OCI-LY3 (cell line): ENCODE results near the gene GPD2.

Experiments
- H2AFZ ChIP-seq: fragments of 200-600, 300-600 bp; shearing (Covaris generic); 2 replicates; pipeline ENCODE4 v1.6.0; 2014; ENCODE audit warnings: antibody characterized with exemption, low read depth, low read length
- H3K27ac ChIP-seq: fragments of 200-600, 300-600 bp; sonication (generic); 2 replicates; pipeline ENCODE4 v1.5.1; 2014; ENCODE audit warnings: mild to moderate bottlenecking, low read length, moderate library complexity, mixed read lengths
- H3K27me3 ChIP-seq: fragments of 200-600, 300-600 bp; sonication (generic); 2 replicates; pipeline ENCODE4 v1.6.1; 2014; ENCODE audit warnings: low read depth, low read length, mixed read lengths
- H3K36me3 ChIP-seq: fragments of 200-600, 300-600 bp; sonication (generic); replicated peaks from 2 replicates; pipeline ENCODE3; 2014; ENCODE audit warnings: low read depth, low read length, mixed read lengths
- H3K4me1 ChIP-seq: fragments of 300-600, 200-600 bp; sonication (generic); 2 replicates; pipeline ENCODE4 v1.6.1; 2014; ENCODE audit warnings: low read length, mixed read lengths
- H3K4me2 ChIP-seq: fragments of 200-600, 300-600 bp; sonication (generic); 2 replicates; pipeline ENCODE4 v1.6.1; 2014; ENCODE audit warnings: low read length, mixed read lengths
- H3K4me3 ChIP-seq: fragments of 300-600, 200-600 bp; sonication (generic); 2 replicates; pipeline ENCODE4 v1.5.1; 2014; ENCODE audit warnings: antibody characterized with exemption, mild to moderate bottlenecking, low read length, moderate library complexity
- H3K79me2 ChIP-seq: fragments of 300-600, 200-600 bp; shearing (Covaris generic); 2 replicates; pipeline ENCODE4 v1.6.1; 2014; ENCODE audit warnings: mild to moderate bottlenecking, low read length, mixed read lengths
- H3K9ac ChIP-seq: fragments of 300-600, 200-600 bp; shearing (Covaris generic); 2 replicates; pipeline ENCODE4 v1.6.0; 2014; ENCODE audit warnings: mild to moderate bottlenecking, low read length, moderate library complexity
- H3K9me3 ChIP-seq: fragments of 200-600, 300-600 bp; shearing (Covaris generic); 2 replicates; pipeline ENCODE4 v1.6.1; 2014; ENCODE audit warnings: low read length, mixed read lengths; ENCODE audit not compliant: insufficient read depth
- H4K20me1 ChIP-seq: fragments of 200-600, 300-600 bp; sonication (generic); 2 replicates; pipeline ENCODE4 v1.6.1; 2016; ENCODE audit warnings: low read length, mixed read lengths; ENCODE audit not compliant: insufficient read depth
- EZH2phosphoT487 ChIP-seq: fragments of 200-600 bp; shearing (Covaris generic); IDR thresholded peaks from 2 replicates; pipeline ENCODE4 v1.6.1; 2018; ENCODE audit warnings: antibody characterized with exemption, mixed run types, low read depth
- TF ChIP-seq, protein P1 (sequence below): fragments of 200-600, 300-600 bp; sonication (generic); IDR thresholded peaks from 2 replicates; pipeline ENCODE4 v1.5.1; 2014; ENCODE audit warnings: antibody characterized with exemption, low read length, low read depth

GPD2 gene

DNA sequence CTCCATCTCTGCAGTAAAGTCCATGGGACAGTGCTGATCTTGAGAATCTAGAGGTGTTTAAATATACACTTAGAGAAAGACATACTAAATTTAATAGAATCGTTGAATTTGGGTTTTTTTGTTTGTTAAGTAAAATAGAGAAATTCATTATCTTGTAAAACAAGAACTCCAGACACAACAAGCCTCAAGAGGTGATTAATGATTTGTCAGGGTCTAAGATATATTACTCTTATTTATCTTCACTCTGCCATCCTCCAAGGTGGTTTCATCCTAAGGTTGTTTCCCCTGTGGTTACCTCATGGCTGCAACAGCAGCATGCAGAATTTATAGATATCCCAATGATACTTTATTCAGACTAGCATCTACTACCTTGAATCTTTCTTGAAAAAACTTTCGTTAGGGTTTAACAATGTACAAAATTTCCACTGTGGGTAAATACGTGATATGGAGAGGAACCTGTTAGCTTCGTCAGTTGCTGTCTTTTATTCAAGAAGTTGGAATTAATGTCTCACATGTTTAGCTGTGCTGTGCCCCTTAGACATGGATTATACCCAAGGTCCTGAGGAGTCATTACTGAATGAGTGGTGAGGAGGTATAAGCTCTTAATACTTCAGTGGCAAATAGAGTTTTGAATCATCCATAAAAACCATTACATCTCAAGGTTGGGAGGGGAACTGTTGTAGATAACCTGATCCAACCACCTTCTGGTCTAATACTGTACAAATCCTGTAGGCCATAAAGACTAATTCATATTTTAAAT is 128.0 kb downstream of the GPD2 start:
- no peaks in the 10 kb centered on the region for H3K4me1 ChIP-seq

DNA sequence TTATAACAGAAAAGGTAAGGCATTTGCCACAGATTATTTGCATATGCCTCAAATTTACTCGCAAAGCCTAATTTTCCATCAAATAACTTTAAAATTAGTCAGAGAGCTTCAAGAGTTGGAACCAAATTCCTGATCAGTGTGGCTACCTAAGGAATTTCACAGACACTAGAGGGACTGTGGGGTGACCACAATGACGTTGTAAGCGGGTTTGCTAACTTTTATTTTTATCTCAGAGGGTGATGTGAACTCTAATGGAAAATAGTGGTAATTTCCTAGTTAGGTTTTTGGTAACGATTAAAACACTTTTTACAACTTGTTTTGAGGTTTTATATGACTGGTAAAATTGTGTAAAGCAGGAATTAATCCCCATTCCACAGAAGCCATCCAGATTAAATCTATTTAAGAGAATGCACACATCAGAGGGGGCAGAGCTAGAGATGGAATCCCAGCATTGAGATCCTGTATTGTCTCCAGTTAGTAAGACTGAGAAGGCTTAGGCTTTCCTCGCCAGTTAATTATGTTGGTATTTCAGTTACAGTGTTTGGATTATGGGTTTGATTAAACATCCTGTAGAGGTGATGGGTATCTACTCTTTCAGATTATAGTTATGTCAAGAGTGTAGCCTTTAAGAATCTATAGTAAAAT is 129.0 kb downstream of the GPD2 start:
- H2AFZ ChIP-seq = no peak overlapping the region
- no peaks in the 10 kb centered on the region for H3K27me3 ChIP-seq
- no peak overlapping the region for H3K27ac ChIP-seq
- no peaks in the 10 kb centered on the region for H3K4me1 ChIP-seq
- no peaks in the 10 kb centered on the region for H4K20me1 ChIP-seq
- no peak overlapping the region for H3K9ac ChIP-seq
- no peaks in the 10 kb centered on the region for H3K9me3 ChIP-seq
- no peaks in the 10 kb centered on the region for H3K79me2 ChIP-seq
- H3K36me3 ChIP-seq = no peaks in the 10 kb centered on the region
- TF ChIP-seq EZH2phosphoT487 = no peak
- TF ChIP-seq, protein P1, sequence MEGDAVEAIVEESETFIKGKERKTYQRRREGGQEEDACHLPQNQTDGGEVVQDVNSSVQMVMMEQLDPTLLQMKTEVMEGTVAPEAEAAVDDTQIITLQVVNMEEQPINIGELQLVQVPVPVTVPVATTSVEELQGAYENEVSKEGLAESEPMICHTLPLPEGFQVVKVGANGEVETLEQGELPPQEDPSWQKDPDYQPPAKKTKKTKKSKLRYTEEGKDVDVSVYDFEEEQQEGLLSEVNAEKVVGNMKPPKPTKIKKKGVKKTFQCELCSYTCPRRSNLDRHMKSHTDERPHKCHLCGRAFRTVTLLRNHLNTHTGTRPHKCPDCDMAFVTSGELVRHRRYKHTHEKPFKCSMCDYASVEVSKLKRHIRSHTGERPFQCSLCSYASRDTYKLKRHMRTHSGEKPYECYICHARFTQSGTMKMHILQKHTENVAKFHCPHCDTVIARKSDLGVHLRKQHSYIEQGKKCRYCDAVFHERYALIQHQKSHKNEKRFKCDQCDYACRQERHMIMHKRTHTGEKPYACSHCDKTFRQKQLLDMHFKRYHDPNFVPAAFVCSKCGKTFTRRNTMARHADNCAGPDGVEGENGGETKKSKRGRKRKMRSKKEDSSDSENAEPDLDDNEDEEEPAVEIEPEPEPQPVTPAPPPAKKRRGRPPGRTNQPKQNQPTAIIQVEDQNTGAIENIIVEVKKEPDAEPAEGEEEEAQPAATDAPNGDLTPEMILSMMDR = no peak
- H3K4me3 ChIP-seq = no peak overlapping the region
- H3K4me2 ChIP-seq = no peak overlapping the region

More for the DNA sequence above, 128.0 kb downstream of the GPD2 start:
- Histone ChIP-seq H3K27ac (no peak overlapping the region), H3K27me3 (no peaks in the 10 kb centered on the region), H3K9ac (no peak overlapping the region), H4K20me1 (no peaks in the 10 kb centered on the region), H2AFZ (no peak overlapping the region), H3K79me2 (no peaks in the 10 kb centered on the region), H3K4me2 (no peak overlapping the region), H3K36me3 (no peaks in the 10 kb centered on the region), H3K4me3 (no peak overlapping the region), H3K9me3 (no peaks in the 10 kb centered on the region)
- TF ChIP-seq, protein P1 = no peak
- no peak for TF ChIP-seq EZH2phosphoT487

DNA sequence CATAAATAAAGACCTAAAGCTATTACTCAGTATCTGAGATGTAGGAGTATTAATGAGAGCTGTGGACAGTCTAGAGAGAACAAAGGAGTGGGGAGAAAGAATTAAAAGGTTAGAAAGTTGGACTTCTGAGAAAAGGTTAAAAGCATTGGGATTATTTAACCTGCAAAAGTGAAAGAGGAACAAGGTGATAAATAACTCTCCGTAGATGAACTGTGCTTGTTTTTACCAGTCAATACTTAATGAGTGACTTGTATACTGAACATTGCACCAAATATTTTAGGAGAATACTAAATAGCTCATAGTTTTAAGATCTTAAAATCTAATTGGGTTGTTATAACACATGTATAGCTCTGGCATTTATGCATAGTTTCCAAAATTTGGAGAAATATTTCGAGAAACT is 137.5 kb downstream of the GPD2 start:
- TF ChIP-seq, protein P1 = no peak
- no peak for TF ChIP-seq EZH2phosphoT487
- Histone ChIP-seq H3K79me2 (no peaks in the 10 kb centered on the region), H3K36me3 (no peaks in the 10 kb centered on the region), H3K4me2 (peak overlapping the region; percentile 25), H3K9me3 (no peaks in the 10 kb centered on the region), H3K27me3 (no peaks in the 10 kb centered on the region), H3K4me3 (no peak overlapping the region), H4K20me1 (no peaks in the 10 kb centered on the region), H2AFZ (no peak overlapping the region), H3K27ac (no peak overlapping the region), H3K9ac (no peak overlapping the region), H3K4me1 (peaks cover 11% of the 10 kb centered on the region)

GRCh38 chr2:156574112-156574511 is 137.9 kb downstream of the GPD2 start:
- Histone ChIP-seq H3K4me1 (peaks cover 11% of the 10 kb centered on the region), H3K27ac (no peak overlapping the region), H3K9ac (no peak overlapping the region), H2AFZ (no peak overlapping the region), H3K36me3 (no peaks in the 10 kb centered on the region), H3K9me3 (no peaks in the 10 kb centered on the region), H3K79me2 (no peaks in the 10 kb centered on the region), H4K20me1 (no peaks in the 10 kb centered on the region), H3K4me2 (peak overlapping the region; percentile 25), H3K4me3 (no peak overlapping the region), H3K27me3 (no peaks in the 10 kb centered on the region)
- TF ChIP-seq, protein P1 = no peak
